Suprapubic skin (tissue), 4 donors: Measurements from ENCODE around the gene BPHL.

Source experiments
- CTCF ChIP-seq, 2 donors: fragments of 200-600 bp in 1 of 2; fragments of 450-650 bp in 1 of 2; sonication (generic) in 1 of 2; IDR thresholded peaks; one replicate each; pipeline ENCODE4 v1.5.1; 2016 to 2019; ENCODE audit warnings: antibody characterized with exemption in 2 of 2, mild to moderate bottlenecking in 1 of 2, moderate library complexity in 1 of 2
- EP300 ChIP-seq: sonication (generic); formaldehyde crosslinking; IDR thresholded peaks from one replicate; pipeline ENCODE4 v1.6.1; 2017; ENCODE audit warnings: antibody characterized with exemption
- POLR2AphosphoS5 ChIP-seq, 3 donors: sonication (generic); formaldehyde crosslinking; IDR thresholded peaks; one replicate each; pipeline ENCODE4 v1.6.1; 2017; ENCODE audit warnings: antibody characterized with exemption in 3 of 3

GRCh38 chr6:3186974-3187382 is 68.5 kb downstream of the BPHL start:
- no peak for TF ChIP-seq CTCF (IDR thresholded peaks at IDR 0.05)
- no peak for TF ChIP-seq POLR2AphosphoS5 (IDR thresholded peaks at IDR 0.05)
- no peak for TF ChIP-seq EP300
